GM18508 (cell line): ENCODE measurements around the gene ZNF483.
"Not testable (repeated sequence)": the region's sequence is repeated elsewhere in the genome, so short reads cannot be mapped to it uniquely, and the experiment has no call there.

ENCODE experiments used
- ATAC-seq: cut with Tn5 transposase; IDR thresholded peaks from one replicate; pipeline ENCODE4 v1.9.1; 2021; ENCODE audit warnings: moderate number of reproducible peaks; ENCODE audit not compliant: insufficient read depth, unreplicated experiment

ZNF483 gene

GRCh38 chr9:111604054-111604615, 79.2 kb downstream of the ZNF483 start:
- no peak for ATAC-seq

GRCh38 chr9:111605041-111605559, 80.1 kb downstream of the ZNF483 start:
- ATAC-seq = no peak

GRCh38 chr9:111610149-111610548, 85.2 kb downstream of the ZNF483 start:
- ATAC-seq = no peak

DNA sequence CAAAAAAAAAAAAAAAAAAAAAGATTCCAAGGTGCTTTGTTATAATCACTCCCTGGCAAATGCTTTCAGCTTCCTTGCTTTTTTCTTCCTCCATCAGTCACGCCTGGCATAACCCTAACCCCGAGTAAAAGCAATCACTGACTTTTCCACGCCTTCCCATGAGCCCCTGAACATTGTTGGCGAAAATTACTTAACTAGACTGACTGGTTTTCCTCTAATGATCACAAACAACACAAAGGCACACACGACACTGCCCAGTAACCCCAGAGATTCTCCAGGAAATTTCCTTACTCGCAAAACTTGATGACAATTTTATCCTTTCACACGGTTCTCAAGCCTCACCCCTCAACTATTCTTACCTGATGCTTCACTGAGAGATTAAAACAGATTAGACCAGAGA, 85.9 kb downstream of the ZNF483 start:
- no peak for ATAC-seq

- ATAC-seq = no peak
These were observed 88.6 kb downstream of the ZNF483 start for GRCh38 chr9:111613436-111614040.

DNA sequence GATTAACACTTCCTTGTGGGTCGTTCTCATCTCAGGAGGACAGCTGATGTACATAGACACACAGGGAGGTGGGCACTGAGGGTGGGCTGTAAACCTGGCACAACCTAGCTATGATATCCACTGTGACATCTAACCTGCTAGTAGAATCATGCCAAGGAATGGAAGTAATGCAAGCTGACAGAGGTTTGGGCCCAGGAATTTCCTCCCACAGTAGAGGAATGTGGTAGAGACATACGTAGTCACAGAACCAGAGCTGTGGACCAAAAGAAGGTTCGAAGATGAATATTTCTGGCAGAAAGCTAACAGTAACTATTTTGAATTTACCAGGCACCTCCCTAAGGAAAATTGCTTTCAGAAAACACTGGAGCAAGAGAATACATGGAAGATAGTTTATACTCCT, 90.9 kb downstream of the ZNF483 start:
- no peak for ATAC-seq

DNA sequence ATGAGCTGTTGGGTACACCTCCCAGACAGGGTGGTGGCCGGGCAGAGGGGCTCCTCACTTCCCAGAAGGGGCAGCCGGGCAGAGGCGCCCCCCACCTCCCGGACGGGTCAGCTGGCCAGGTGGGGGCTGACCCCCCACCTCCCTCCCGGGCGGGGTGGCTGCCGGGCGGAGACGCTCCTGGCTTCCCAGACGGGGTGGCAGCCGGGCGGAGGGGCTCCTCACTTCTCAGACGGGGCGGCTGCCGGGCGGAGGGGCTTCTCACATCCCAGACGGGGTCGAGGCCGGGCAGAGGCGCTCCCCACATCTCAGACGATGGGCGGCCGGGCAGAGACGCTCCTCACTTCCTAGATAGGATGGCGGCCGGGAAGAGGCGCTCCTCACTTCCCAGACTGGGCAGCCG, 92.4 kb downstream of the ZNF483 start:
- not testable (repeated sequence) for ATAC-seq

DNA sequence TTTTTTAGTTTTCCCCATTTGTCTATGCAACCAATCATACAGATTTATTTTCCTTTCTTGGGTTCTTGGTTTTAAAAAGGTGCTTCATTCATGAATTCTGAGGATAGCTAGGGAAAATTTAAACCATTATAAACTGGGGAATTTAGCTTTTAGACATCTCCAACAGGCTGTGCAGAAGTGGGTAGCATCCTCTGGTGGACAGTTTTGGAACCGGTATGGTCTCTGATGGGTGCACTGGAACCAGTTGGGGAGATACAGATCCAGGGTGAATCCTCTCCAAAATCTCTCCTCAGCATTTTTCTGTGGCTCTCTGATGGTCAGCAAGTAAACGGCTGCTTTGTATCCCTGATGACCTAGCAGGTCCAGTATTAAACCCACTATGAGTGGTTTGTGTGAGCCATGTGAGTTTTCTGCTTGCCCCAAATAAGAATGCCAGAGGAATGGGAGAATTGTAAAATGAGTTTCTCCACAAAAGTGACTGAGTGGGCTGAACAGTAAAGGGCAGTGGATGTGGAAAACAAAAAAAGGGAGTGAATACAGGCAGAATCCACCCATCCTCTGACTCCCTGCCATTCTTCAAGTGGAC, 97.0 kb downstream of the ZNF483 start:
- no peak for ATAC-seq

DNA sequence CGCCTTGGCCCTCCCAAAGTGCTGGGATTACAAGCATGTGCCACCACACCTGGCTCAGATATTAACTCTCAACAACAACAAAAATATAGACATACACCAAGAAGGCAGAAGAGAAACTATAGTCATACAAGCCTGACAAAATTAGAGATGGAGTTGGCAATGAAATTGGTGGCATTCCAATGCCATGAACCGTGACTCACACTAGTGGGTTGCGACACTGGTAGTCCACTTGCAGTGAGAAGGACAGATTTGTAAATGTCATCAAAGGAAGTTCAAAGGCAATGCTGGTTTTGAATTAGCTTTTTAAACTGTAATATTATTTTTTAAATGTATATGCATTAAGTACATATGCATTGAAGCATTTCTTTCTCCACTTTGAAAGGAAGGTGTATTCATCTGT, 97.6 kb downstream of the ZNF483 start:
- no peak for ATAC-seq
